Esophagus (tissue), 2 donors: Measurements from ENCODE around the gene CTBP1. TPM values are rescaled to one million over a fixed set of nuclear protein-coding genes. Genes with fewer than 3 reads are reported as not detected.
A peak's percentile ranks its signal among the peaks of the same experiment; 100 is the strongest.

Experiments used
- H3K27ac ChIP-seq, 2 donors: one replicate each; pipeline ENCODE4 v1.5.1; 2013; ENCODE audit warnings: low read depth in 2 of 2, mild to moderate bottlenecking in 2 of 2, inconsistent platforms in 1 of 2, low read length in 1 of 2, moderate library complexity in 1 of 2
- H3K27me3 ChIP-seq, 2 donors: one replicate each; pipeline ENCODE4 v1.6.1; 2013; ENCODE audit warnings: low read length in 2 of 2, control low read depth in 1 of 2, mild to moderate bottlenecking in 1 of 2; ENCODE audit not compliant: insufficient read depth in 2 of 2, control insufficient read depth in 1 of 2
- H3K36me3 ChIP-seq, 2 donors: one replicate each; pipeline ENCODE4 v1.6.1; 2013; ENCODE audit warnings: low read length in 1 of 2; ENCODE audit not compliant: control insufficient read depth in 2 of 2, insufficient read depth in 2 of 2
- H3K4me1 ChIP-seq, 2 donors: one replicate each; pipeline ENCODE4 v1.6.1; 2013; ENCODE audit warnings: low read length in 1 of 2; ENCODE audit not compliant: control insufficient read depth in 2 of 2, insufficient read depth in 2 of 2
- H3K4me3 ChIP-seq, 2 donors: one replicate each; pipeline ENCODE4 v1.5.1; 2013; ENCODE audit warnings: low read length in 2 of 2, mild to moderate bottlenecking in 2 of 2, low read depth in 1 of 2, moderate library complexity in 1 of 2
- H3K9me3 ChIP-seq, 2 donors: one replicate each; pipeline ENCODE4 v1.6.1; 2013; ENCODE audit warnings: mild to moderate bottlenecking in 2 of 2, low read depth in 1 of 2, low read length in 1 of 2, moderate library complexity in 1 of 2; ENCODE audit not compliant: control insufficient read depth in 2 of 2, insufficient read depth in 1 of 2
- WGBS, 2 donors: extraction: QIAGEN DNeasy Blood & Tissue Kit; methylation state at CpG; one replicate each; pipeline ENCODE4 v1.1.7; 2013; 5-methylcytosine and 5-hydroxymethylcytosine counted together
- polyA plus RNA-seq, 2 donors: library from polyadenylated mRNA; stranded (reverse); fragments of 200-250 nt; gene quantifications; one replicate each; pipeline ENCODE4 v1.2.3, GENCODE V29; 2013
- donor health status: healthy with polysubstance abuse.
- donor health status: Bipolar disorder and iron deficiency.

The CTBP1 gene
- polyA plus RNA-seq, 2 donors, result 71.7 to 87.2 TPM

DNA sequence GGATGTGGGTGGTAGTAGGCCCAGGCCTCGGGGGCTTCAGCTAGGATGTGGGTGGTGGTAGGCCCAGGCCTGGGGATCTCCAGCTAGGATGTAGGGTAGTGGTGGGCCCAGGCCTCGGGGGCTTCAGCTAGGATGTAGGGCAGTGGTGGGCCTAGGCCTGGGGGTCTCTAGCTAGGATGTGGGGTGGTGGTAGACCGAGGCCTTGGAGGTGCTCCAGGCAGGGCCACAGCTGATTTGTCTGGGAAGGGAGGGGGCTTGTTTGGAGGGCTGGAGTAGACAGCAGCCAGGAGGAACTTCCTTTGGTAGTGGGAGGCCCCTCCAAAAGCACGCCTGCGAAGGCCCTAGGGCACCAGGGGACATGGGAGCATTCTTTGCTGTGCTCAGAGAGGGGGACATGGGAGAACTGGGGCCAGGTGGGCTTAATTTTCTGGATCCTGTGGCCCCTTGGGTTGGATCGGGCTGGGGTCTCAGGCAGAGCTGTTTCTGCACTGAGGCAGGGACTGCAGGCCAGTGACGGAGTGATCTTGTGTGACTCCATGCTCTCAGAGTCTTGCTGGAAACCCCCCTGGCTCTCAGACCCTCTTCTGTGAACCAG lies 73.2 kb downstream of the CTBP1 start:
- Histone ChIP-seq H3K4me3 (no peak overlapping the region), H3K36me3 (peaks cover 0 to 2% of the 10 kb centered on the region in 2 donors), H3K4me1 (peaks cover 6 to 34% of the 10 kb centered on the region in 2 donors), H3K27ac (no peak overlapping the region), H3K9me3 (no peaks in the 10 kb centered on the region), H3K27me3 (no peaks in the 10 kb centered on the region)
- 96 to 97% methylated on average over 7 of the region's 7 CpGs for WGBS, 2 donors

DNA sequence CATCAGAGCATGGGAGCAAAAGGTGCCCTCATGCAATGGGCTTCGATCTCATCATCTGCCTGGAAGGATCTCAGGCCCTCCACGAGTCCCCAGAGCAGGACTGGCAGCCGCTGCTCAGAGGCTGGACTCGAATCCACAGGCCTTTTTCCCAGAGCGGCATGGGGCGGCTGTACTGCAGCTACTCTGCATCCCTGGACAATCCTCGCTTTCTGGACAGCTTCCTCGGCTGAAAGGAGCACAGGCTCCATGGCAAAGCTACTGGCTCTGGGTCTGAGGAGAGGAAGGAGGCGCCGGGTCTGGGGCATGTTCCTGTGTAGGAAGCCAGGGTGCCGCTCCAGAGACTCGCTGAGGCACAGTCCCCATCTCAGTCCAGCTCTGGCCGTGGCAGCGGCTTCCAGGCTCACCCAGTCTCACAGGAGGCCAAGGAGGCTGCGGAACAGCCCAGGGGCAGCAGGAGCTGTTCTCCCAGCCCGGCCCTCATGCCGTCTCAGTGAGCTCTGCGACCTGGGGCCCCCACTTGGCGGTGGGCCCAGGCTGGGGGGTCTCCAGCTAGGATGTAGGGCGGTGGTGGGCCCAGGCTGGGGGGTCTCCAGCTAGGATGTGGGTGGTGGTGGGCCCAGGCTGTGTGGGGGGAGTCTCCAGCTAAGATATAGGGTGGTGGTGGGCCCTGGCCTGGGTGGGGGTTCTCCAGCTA lies 73.8 kb downstream of the CTBP1 start:
- H3K9me3 ChIP-seq, result no peaks in the 10 kb centered on the region
- no peak overlapping the region for H3K27ac ChIP-seq
- H3K36me3 ChIP-seq, result peaks cover 0 to 8% of the 10 kb centered on the region in 2 donors
- WGBS, 2 donors, result 86 to 89% methylated on average over 20 of the region's 20 CpGs
- no peak overlapping the region for H3K4me3 ChIP-seq
- H3K27me3 ChIP-seq, result no peaks in the 10 kb centered on the region
- H3K4me1 ChIP-seq, result peaks cover 6 to 36% of the 10 kb centered on the region in 2 donors

DNA sequence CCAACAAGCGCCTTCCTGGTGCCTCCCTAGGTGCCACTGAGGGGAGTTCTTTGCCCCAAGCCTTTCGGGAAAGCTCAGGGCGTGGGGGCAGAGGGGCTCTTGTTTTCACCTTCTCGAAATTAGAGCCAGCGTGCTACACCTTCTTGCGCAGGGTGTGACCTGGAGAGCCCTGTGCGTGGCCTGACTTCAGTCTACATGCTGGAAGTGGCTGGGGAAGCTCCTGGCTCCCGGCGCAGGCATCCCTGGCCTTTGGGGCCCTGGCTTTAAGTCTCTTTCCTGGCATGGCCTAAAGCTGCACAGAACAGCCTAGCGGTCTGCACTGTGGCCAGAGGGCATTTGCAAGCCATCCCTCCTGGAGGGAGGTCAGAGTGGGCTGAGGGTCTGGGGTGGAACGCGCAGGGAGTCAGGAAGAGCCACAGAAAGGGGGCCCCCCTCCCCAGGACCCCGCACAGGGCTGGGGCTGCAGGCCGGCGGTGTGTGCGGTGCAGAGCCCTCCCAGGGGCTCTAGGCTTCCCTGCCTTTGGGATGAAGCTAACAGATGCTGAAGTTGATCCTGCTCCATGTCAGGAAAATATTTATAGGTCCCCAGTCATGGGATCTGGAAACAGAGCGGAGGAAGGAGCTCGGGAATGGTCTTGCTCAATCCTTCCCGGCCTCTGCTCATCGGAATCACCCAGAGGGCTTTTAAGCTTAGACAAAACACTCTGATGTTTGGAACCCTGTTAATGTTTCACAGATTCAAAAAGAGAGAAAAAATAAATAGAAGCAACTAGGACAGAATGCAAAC lies 75.8 kb downstream of the CTBP1 start:
- H3K27me3 ChIP-seq, result no peaks in the 10 kb centered on the region
- H3K9me3 ChIP-seq, result no peaks in the 10 kb centered on the region
- H3K4me1 ChIP-seq, result peaks cover 6 to 35% of the 10 kb centered on the region in 2 donors
- 46% methylated on average over 19 to 20 of the region's 20 CpGs for WGBS, 2 donors
- H3K27ac ChIP-seq, result peak overlapping the region; percentile 16 to 66
- H3K4me3 ChIP-seq, result no peak overlapping the region
- peaks cover 0 to 19% of the 10 kb centered on the region in 2 donors for H3K36me3 ChIP-seq

DNA sequence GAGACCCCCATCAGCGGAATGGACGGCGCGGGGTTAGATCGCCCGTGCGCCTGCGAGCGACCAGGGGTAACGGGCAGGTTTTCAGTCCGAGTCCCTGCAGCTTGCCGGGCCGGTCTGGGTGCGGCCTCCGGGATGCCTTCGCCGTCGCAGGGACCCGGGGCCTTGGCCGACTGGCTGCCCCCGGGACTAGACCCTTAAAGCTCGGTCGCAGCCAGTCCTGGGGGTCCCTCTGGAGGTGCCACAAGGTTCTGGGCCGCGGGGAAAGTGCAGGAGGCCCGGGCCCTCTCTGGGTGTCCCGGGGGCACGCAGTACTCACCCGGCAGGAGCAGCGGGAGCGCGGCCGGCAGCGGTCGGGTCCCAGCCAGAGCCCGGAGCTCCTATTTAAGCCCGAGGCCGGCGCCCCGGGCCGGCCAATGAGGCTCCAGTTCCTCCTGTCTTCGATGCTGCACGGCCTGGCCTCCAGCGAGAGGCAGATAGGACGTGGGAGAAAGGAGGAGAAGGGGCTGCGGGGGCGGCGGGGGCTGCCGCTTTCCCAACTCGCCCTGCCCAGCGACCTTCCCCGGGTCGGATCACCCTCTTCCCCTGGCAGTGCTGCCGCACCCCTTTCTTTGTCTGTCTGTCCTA lies 76.6 kb downstream of the CTBP1 start, which contains the start of gene SPON2:
SPON2 (minus strand) TSS at position 356 of the 624 bp plus-strand sequence.
- no peaks in the 10 kb centered on the region for H3K27me3 ChIP-seq
- H3K4me3 ChIP-seq, result peak within 1 kb of the TSS; percentile 21 to 47
- peaks cover 6 to 34% of the 10 kb centered on the region in 2 donors for H3K4me1 ChIP-seq
- H3K9me3 ChIP-seq, result no peaks in the 10 kb centered on the region
- peak within 1 kb of the TSS; percentile 54 to 66 for H3K27ac ChIP-seq
- 6 to 12% methylated on average over 49 to 53 of the region's 54 CpGs for WGBS, 2 donors
- H3K36me3 ChIP-seq, result peaks cover 0 to 19% of the 10 kb centered on the region in 2 donors

DNA sequence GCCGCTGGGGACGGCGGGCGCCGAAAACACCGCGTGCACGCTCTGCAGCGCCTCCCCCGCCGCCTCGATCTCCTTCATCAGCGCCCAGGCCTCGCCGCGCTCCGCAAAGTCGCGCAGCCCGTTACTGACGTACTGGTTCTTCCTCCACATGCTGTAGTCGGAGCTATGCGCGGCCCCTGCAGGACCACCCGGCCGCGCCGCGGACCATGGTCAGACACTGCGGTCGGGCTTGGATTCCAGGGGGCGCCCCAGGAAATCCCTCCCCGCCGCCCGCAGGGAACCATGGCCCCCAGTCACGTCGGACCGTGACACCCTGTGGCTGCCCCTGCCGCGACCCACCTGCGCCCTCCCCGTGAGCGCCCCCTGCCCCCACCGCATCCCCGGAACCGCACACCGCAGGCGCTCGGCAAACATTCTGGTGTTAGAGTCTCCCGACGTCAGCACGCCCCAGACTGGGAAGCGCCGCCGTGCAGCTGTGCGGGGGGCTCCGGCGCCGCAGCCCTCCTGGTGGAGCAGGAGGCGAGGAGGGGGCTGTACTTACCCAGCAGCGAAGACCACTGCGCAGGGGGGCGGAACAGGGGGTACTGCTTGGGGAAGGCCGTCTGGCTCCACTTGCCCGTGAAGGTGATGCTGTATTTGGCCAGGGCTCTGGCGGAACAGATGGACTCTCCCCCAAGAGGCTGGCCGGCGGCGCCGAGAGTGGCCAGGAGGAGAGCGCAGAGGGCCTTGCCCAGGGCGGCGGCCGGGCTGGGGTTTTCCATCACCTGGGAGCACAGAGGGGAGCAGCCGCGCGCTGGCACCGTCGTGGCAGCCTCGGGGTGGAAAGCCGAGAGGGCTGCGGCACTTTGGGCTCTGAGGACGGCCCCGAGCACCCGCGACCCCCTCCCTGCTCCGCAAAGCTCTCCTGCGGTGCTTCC lies 77.4 kb downstream of the CTBP1 start:
- Histone ChIP-seq H3K27ac (peak overlapping the region; percentile 49 to 54), H3K36me3 (peaks cover 0 to 19% of the 10 kb centered on the region in 2 donors), H3K4me1 (peaks cover 3 to 28% of the 10 kb centered on the region in 2 donors), H3K9me3 (no peaks in the 10 kb centered on the region), H3K4me3 (peak overlapping the region; percentile 21 to 47), H3K27me3 (no peaks in the 10 kb centered on the region)
- 9 to 12% methylated on average over 75 to 88 of the region's 88 CpGs for WGBS, 2 donors

DNA sequence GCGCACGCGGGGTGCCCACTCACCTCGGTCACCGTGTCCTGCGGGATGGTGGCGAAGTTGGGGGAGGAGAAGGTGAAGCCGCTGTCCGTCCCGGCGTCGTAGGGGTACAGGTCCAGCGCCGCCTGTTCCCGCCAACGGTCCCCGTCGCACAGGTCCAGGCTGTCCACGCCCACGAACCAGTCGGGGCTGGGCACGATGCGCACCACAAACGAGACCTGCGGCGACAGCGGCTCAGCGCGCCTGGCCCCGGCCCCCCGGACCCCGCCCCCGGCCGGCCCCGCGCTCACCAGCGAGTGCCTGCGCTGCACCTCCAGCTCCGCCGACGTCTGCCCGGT lies 78.0 kb downstream of the CTBP1 start:
- 33 to 38% methylated on average over 32 to 42 of the region's 42 CpGs for WGBS, 2 donors
- Histone ChIP-seq H3K9me3 (no peaks in the 10 kb centered on the region), H3K27ac (no peak overlapping the region), H3K27me3 (no peaks in the 10 kb centered on the region), H3K36me3 (peaks cover 0 to 19% of the 10 kb centered on the region in 2 donors), H3K4me3 (no peak overlapping the region), H3K4me1 (peaks cover 3 to 28% of the 10 kb centered on the region in 2 donors)

DNA sequence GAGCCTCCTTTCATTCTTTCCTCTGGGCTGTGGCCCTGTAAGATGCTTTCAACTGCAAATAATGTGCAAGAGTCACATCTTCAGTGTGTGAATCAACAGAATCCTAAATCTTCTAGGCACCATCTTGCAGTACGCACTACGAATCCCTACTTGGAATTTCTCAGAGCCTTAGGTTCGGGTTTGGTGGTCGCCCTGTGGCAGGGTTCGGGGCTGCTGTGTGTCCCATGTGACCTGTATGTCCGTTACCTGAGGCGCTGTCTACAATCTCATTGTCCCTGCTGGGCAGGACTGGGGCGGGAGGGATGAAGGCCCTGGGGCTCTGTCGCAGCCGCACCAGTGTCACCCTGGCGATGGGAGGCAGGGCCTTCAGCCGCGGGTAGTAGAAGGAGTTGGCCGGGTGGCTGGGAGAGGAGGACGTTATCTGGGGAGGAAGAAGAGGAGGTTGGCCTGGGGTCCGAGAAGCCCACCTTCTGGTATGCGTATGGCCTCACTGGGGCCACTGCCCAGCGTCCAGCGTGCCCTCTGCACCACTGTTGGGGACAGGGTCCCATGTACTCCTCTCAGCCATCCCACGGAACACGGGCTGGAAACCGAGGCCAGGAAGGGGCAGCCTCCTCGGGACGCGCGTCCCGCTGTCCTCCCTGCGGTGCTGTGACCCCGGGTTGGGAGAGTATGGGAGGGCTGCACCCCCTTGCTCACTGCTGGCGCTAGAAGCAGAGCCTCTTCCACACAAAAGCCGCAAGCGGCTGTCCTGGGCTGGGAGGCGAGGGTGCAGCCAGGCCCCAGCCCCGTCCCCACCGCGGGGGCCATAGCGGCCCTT lies 78.6 kb downstream of the CTBP1 start:
- H3K4me3 ChIP-seq, result no peak overlapping the region
- H3K27me3 ChIP-seq, result no peaks in the 10 kb centered on the region
- peaks cover 3 to 28% of the 10 kb centered on the region in 2 donors for H3K4me1 ChIP-seq
- 81 to 86% methylated on average over 37 of the region's 37 CpGs for WGBS, 2 donors
- no peaks in the 10 kb centered on the region for H3K9me3 ChIP-seq
- H3K27ac ChIP-seq, result no peak overlapping the region
- H3K36me3 ChIP-seq, result peaks cover 0 to 19% of the 10 kb centered on the region in 2 donors

DNA sequence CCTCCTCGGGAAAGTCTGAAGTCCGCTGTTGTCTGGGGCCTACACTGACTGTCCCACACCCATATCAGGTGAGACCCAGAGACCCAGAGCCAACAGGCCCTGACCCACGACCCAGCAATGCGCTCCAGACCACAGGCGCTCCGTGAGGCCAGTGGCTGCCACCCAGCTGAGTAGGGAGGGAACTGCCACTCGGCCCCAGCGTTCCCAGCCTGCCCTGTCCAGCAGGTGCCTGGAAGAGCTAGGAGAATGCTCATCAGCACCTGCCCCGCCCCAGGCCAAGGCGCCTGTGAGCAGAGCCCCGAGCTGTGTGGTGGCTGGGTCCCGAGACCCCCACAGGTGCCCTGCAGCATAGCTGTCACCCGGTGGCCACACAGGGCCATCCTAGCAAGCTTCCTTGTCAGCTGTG lies 79.2 kb downstream of the CTBP1 start:
- H3K4me1 ChIP-seq, result peaks cover 3 to 28% of the 10 kb centered on the region in 2 donors
- H3K36me3 ChIP-seq, result peaks cover 0 to 19% of the 10 kb centered on the region in 2 donors
- H3K9me3 ChIP-seq, result no peaks in the 10 kb centered on the region
- H3K27ac ChIP-seq, result no peak overlapping the region
- H3K27me3 ChIP-seq, result no peaks in the 10 kb centered on the region
- 89 to 91% methylated on average over 13 of the region's 13 CpGs for WGBS, 2 donors
- H3K4me3 ChIP-seq, result no peak overlapping the region
